ENCODE data around the gene PMCH.

DNA sequence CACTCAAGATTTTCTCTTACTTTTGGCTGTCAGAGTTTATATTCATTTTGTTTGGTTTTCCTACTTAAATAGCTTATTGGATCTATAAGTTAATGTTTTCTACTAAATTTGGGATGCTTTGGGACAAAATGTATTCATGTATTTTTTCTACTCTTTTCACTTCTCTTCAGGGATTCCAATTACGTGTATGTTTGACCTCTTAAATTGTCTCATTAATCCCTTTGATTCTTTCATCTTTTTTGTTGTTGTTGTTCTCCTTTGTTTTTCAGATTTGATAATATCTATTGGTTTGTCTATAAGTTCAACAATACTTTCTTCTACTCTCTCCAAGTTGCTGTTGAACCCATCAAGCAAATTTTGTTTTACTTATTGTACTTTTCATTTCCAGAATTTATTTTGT, 34.2 kb downstream of the PMCH start:
- TF ChIP-seq PRPF4 (IDR thresholded peaks at IDR 0.05; ENCODE audit: low read depth, low read length, poor library complexity, severe bottlenecking) = no peak
- TF ChIP-seq, protein P1, sequence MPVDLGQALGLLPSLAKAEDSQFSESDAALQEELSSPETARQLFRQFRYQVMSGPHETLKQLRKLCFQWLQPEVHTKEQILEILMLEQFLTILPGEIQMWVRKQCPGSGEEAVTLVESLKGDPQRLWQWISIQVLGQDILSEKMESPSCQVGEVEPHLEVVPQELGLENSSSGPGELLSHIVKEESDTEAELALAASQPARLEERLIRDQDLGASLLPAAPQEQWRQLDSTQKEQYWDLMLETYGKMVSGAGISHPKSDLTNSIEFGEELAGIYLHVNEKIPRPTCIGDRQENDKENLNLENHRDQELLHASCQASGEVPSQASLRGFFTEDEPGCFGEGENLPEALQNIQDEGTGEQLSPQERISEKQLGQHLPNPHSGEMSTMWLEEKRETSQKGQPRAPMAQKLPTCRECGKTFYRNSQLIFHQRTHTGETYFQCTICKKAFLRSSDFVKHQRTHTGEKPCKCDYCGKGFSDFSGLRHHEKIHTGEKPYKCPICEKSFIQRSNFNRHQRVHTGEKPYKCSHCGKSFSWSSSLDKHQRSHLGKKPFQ (CRISPR knock-in tag; IDR thresholded peaks at IDR 0.05; ENCODE audit: insufficient replicate concordance) = no peak
- TF ChIP-seq, protein P2, sequence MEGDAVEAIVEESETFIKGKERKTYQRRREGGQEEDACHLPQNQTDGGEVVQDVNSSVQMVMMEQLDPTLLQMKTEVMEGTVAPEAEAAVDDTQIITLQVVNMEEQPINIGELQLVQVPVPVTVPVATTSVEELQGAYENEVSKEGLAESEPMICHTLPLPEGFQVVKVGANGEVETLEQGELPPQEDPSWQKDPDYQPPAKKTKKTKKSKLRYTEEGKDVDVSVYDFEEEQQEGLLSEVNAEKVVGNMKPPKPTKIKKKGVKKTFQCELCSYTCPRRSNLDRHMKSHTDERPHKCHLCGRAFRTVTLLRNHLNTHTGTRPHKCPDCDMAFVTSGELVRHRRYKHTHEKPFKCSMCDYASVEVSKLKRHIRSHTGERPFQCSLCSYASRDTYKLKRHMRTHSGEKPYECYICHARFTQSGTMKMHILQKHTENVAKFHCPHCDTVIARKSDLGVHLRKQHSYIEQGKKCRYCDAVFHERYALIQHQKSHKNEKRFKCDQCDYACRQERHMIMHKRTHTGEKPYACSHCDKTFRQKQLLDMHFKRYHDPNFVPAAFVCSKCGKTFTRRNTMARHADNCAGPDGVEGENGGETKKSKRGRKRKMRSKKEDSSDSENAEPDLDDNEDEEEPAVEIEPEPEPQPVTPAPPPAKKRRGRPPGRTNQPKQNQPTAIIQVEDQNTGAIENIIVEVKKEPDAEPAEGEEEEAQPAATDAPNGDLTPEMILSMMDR (CRISPR knock-in tag; IDR thresholded peaks at IDR 0.05) = no peak
- TF ChIP-seq ZNF549 (CRISPR knock-in tag; IDR thresholded peaks at IDR 0.05) = no peak
- TF ChIP-seq ZBTB8A (CRISPR knock-in tag; IDR thresholded peaks at IDR 0.05; ENCODE audit: borderline replicate concordance, low read depth) = no peak
- TF ChIP-seq ZBTB21 (CRISPR knock-in tag; IDR thresholded peaks at IDR 0.05) = no peak
- no peak for TF ChIP-seq JUND (CRISPR knock-in tag; IDR thresholded peaks at IDR 0.05)
- TF ChIP-seq, protein P3, sequence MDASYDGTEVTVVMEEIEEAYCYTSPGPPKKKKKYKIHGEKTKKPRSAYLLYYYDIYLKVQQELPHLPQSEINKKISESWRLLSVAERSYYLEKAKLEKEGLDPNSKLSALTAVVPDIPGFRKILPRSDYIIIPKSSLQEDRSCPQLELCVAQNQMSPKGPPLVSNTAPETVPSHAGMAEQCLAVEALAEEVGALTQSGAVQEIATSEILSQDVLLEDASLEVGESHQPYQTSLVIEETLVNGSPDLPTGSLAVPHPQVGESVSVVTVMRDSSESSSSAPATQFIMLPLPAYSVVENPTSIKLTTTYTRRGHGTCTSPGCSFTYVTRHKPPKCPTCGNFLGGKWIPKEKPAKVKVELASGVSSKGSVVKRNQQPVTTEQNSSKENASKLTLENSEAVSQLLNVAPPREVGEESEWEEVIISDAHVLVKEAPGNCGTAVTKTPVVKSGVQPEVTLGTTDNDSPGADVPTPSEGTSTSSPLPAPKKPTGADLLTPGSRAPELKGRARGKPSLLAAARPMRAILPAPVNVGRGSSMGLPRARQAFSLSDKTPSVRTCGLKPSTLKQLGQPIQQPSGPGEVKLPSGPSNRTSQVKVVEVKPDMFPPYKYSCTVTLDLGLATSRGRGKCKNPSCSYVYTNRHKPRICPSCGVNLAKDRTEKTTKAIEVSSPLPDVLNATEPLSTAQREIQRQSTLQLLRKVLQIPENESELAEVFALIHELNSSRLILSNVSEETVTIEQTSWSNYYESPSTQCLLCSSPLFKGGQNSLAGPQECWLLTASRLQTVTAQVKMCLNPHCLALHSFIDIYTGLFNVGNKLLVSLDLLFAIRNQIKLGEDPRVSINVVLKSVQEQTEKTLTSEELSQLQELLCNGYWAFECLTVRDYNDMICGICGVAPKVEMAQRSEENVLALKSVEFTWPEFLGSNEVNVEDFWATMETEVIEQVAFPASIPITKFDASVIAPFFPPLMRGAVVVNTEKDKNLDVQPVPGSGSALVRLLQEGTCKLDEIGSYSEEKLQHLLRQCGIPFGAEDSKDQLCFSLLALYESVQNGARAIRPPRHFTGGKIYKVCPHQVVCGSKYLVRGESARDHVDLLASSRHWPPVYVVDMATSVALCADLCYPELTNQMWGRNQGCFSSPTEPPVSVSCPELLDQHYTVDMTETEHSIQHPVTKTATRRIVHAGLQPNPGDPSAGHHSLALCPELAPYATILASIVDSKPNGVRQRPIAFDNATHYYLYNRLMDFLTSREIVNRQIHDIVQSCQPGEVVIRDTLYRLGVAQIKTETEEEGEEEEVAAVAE (CRISPR knock-in tag; IDR thresholded peaks at IDR 0.05; ENCODE audit: borderline replicate concordance) = no peak
- TF ChIP-seq ZNF652 (CRISPR knock-in tag; IDR thresholded peaks at IDR 0.05; ENCODE audit: borderline replicate concordance, low read depth) = no peak
